DND-41 (cell line): Measurements from ENCODE around the gene COX6B2.

Experiments
- ATAC-seq: fragments of 200-7000 bp; cut with Tn5 transposase; 3 replicates; pipeline ENCODE4 v1.9.1; 2021; ENCODE audit warnings: low read depth; ENCODE audit not compliant: insufficient read depth
- DNase-seq: peaks from one replicate; pipeline ENCODE4 v3.0.0-alpha.2; 2020
- H2AFZ ChIP-seq: 2 replicates; pipeline ENCODE4 v1.6.0; 2012; ENCODE audit warnings: low read depth, low read length
- H3K27ac ChIP-seq: 2 replicates; pipeline ENCODE4 v1.5.1; 2012; ENCODE audit warnings: low read length, inconsistent platforms
- H3K27me3 ChIP-seq: fragments of 200-600 bp; sonication (generic); 2 replicates; pipeline ENCODE4 v1.6.0; 2012; ENCODE audit warnings: low read length, mild to moderate bottlenecking, inconsistent platforms; ENCODE audit not compliant: insufficient read depth, poor library complexity
- H3K36me3 ChIP-seq: 2 replicates; pipeline ENCODE4 v1.5.1; 2012; ENCODE audit warnings: low read length, inconsistent platforms; ENCODE audit not compliant: insufficient read depth
- H3K4me1 ChIP-seq: 2 replicates; pipeline ENCODE4 v1.5.1; 2012; ENCODE audit warnings: mild to moderate bottlenecking, low read length; ENCODE audit not compliant: insufficient read depth
- H3K4me2 ChIP-seq: 2 replicates; pipeline ENCODE4 v1.6.0; 2012; ENCODE audit warnings: mild to moderate bottlenecking, moderate library complexity, low read length, inconsistent platforms; ENCODE audit not compliant: insufficient read depth
- H3K4me3 ChIP-seq, 2 experiments: fragments of 200-600 bp in 1 of 2; shearing (Covaris generic) in 1 of 2; 2 replicates each; pipeline ENCODE4 v1.5.1; 2012 to 2016; ENCODE audit warnings: inconsistent platforms in 2 of 2, low read length in 2 of 2, mild to moderate bottlenecking in 2 of 2, low read depth in 1 of 2, moderate library complexity in 1 of 2
- H3K79me2 ChIP-seq: 2 replicates; pipeline ENCODE4 v1.6.0; 2012; ENCODE audit warnings: low read length, inconsistent platforms; ENCODE audit not compliant: insufficient read depth
- H3K9ac ChIP-seq: 2 replicates; pipeline ENCODE4 v1.6.0; 2012; ENCODE audit warnings: low read depth, mild to moderate bottlenecking, inconsistent platforms, low read length, moderate library complexity
- H3K9me3 ChIP-seq: 2 replicates; pipeline ENCODE4 v1.5.1; 2012; ENCODE audit warnings: low read length, moderate library complexity, mild to moderate bottlenecking, inconsistent platforms; ENCODE audit not compliant: insufficient read depth, severe bottlenecking
- H4K20me1 ChIP-seq: 2 replicates; pipeline ENCODE4 v1.6.0; 2012; ENCODE audit warnings: low read length; ENCODE audit not compliant: insufficient read depth
- CTCF ChIP-seq: IDR thresholded peaks from 2 replicates; pipeline ENCODE4 v1.5.1; 2012; ENCODE audit warnings: borderline replicate concordance, low read length, moderate library complexity, mild to moderate bottlenecking; ENCODE audit not compliant: poor library complexity, severe bottlenecking; ENCODE audit errors: extremely low read depth
- EZH2 ChIP-seq: IDR thresholded peaks from 3 replicates; pipeline ENCODE4 v1.6.1; 2012; ENCODE audit warnings: borderline replicate concordance, low read depth, mild to moderate bottlenecking, moderate library complexity, low read length, inconsistent platforms; ENCODE audit not compliant: severe bottlenecking

The COX6B2 gene

DNA sequence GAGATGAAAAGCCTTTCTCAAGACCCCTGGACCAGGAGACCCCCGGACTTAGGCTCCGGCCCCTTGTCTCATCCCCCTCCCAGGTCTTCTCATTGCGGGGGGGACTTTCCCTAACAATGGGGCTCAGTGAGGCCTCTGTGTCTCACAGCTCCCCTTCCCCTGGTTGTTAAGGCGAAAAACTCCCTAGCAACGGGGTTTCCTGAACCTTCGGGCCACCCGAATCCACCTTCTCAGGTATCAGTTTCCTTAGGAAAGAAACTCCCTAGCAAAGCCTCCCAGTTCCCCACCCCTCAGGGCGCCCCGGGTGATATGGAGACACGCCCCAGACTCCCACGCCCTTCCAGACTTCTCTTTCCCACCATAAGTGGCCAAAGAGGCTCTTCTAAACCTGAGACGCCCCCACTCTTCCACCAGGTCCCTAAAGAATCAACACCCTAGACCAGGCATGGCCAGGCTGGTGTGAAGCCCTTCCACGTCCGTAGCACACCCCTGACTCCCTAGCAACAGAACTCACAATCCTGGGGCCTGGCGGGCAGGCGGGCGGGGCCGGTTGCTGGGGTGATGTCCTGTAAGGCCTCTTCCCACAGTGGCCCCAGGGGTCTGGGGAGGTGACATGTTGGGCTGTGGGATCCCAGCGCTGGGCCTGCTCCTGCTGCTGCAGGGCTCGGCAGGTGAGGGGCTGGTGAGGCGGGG is 21.9 kb upstream of the COX6B2 start, which contains the start of gene TMEM190:
TSS of gene TMEM190 (plus strand) at position 586 of the 693 bp plus-strand sequence. CDS start at position 614, 28 bp downstream.
- Histone ChIP-seq H3K9me3 (no peaks in the 10 kb centered on the region), H3K9ac (no peak within 1 kb of the TSS), H3K4me3 (no peak within 1 kb of the TSS), H3K4me1 (peaks cover under 1% of the 10 kb centered on the region), H3K36me3 (no peaks in the 10 kb centered on the region), H3K27ac (no peak within 1 kb of the TSS), H3K4me2 (no peak within 1 kb of the TSS), H4K20me1 (peaks cover 2% of the 10 kb centered on the region; the same call in 1 of the 2 replicates), H3K27me3 (no peaks in the 10 kb centered on the region), H2AFZ (no peak within 1 kb of the TSS), H3K79me2 (0 out of 2 replicates have a peak, but pooled peaks cover 1% of the 10 kb centered on the region)
- DNase-seq: no peak
- TF ChIP-seq CTCF (no peak), EZH2 (no peak)
- no peak for ATAC-seq

DNA sequence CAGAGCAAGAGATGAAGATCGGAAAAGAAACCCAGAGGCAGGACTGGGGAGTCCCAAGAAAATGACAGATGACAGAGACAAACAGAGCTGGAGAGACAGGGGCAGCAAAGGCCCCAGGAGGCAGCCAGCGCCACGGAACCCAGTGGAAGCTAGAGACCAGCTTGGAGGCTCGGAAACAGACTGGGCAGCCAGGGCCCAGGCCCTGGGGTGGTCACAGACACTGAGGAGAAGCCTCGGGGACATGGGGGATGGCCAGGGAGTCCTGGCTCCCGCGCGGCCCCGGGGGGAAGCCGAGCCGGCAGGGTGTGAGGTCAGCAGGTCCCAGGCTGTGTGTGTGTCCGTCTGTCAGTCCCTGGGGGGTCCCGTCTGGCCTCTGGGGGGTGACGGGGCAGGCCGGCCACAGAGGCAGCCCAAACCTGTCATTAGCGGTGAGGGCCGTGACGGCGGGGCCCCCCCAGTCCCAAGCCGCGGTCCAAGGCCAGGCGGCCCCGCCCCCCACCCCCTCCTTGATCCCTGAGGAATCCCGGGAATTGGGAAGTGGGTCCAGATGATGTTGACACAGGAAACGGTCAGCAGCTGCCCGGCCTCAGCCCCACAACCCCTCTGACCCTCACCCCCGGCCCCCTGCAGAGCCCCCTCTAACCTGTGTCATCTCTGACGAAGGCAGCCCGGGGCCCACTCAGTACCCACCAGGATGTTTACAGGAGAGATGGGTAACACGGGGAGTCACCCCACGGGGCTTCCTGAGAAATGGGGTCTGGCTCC is 19.7 kb upstream of the COX6B2 start:
- TF ChIP-seq CTCF: no peak
- no peak for TF ChIP-seq EZH2
- H3K4me3 ChIP-seq: no peak overlapping the region
- H3K79me2 ChIP-seq: no peaks in the 10 kb centered on the region
- no peaks in the 10 kb centered on the region for H3K4me1 ChIP-seq
- H2AFZ ChIP-seq: no peak overlapping the region
- H3K27me3 ChIP-seq: no peaks in the 10 kb centered on the region
- DNase-seq (no peak), ATAC-seq (no peak)
- H4K20me1 ChIP-seq: peaks cover 2% of the 10 kb centered on the region; the same call in 1 of the 2 replicates
- no peak overlapping the region for H3K27ac ChIP-seq
- no peaks in the 10 kb centered on the region for H3K36me3 ChIP-seq
- no peaks in the 10 kb centered on the region for H3K9me3 ChIP-seq
- no peak overlapping the region for H3K9ac ChIP-seq
- no peak overlapping the region for H3K4me2 ChIP-seq

GRCh38 chr19:55373306-55373992 is 18.9 kb upstream of the COX6B2 start:
- Histone ChIP-seq H3K4me1 (no peaks in the 10 kb centered on the region), H3K27ac (no peak overlapping the region), H2AFZ (no peak overlapping the region), H3K9ac (no peak overlapping the region), H3K9me3 (no peaks in the 10 kb centered on the region), H3K79me2 (no peaks in the 10 kb centered on the region), H3K36me3 (no peaks in the 10 kb centered on the region), H3K4me3 (no peak overlapping the region), H3K27me3 (no peaks in the 10 kb centered on the region), H3K4me2 (no peak overlapping the region), H4K20me1 (0 out of 2 replicates have a peak, but pooled peaks cover 2% of the 10 kb centered on the region)
- ATAC-seq (no peak), DNase-seq (no peak)
- TF ChIP-seq EZH2: no peak
- TF ChIP-seq CTCF: no peak
